ENCODE measurements around the gene UTS2R.

The UTS2R gene

GRCh38 chr17:82400206-82400605, 28.6 kb downstream of the UTS2R start:
- no peak for TF ChIP-seq CTCF (IDR thresholded peaks at IDR 0.05; ENCODE audit: insufficient read depth, low read depth, low read length, missing control alignments)
- no peak overlapping the region for H3K4me3 ChIP-seq (ENCODE audit: low read length)
- no peak for DNase-seq (ENCODE audit: low read depth)

- DNase-seq (ENCODE audit: low read depth) = no peak
- TF ChIP-seq CTCF (IDR thresholded peaks at IDR 0.05; ENCODE audit: insufficient read depth, low read depth, low read length, missing control alignments) = no peak
- H3K4me3 ChIP-seq (ENCODE audit: low read length) = no peak overlapping the region
Observed at GRCh38 chr17:82400830-82401229, 29.3 kb downstream of the UTS2R start.

- no peak for DNase-seq (ENCODE audit: low read depth)
- no peak overlapping the region for H3K4me3 ChIP-seq (ENCODE audit: low read length)
- no peak for TF ChIP-seq CTCF (IDR thresholded peaks at IDR 0.05; ENCODE audit: insufficient read depth, low read depth, low read length, missing control alignments)
Observed at GRCh38 chr17:82402865-82403264, 31.3 kb downstream of the UTS2R start.

- DNase-seq (ENCODE audit: low read depth) = no peak
- no peak overlapping the region for H3K4me3 ChIP-seq (ENCODE audit: low read length)
- TF ChIP-seq CTCF (IDR thresholded peaks at IDR 0.05; ENCODE audit: insufficient read depth, low read depth, low read length, missing control alignments) = no peak
Observed at GRCh38 chr17:82403662-82404660, 32.4 kb downstream of the UTS2R start.

GRCh38 chr17:82405051-82405450, 33.5 kb downstream of the UTS2R start:
- H3K4me3 ChIP-seq (ENCODE audit: low read length) = no peak overlapping the region
- DNase-seq (ENCODE audit: low read depth) = no peak
- no peak for TF ChIP-seq CTCF (IDR thresholded peaks at IDR 0.05; ENCODE audit: insufficient read depth, low read depth, low read length, missing control alignments)

GRCh38 chr17:82406131-82406671, 34.6 kb downstream of the UTS2R start:
- no peak for DNase-seq (ENCODE audit: low read depth)
- TF ChIP-seq CTCF (IDR thresholded peaks at IDR 0.05; ENCODE audit: insufficient read depth, low read depth, low read length, missing control alignments) = no peak
- no peak overlapping the region for H3K4me3 ChIP-seq (ENCODE audit: low read length)
